ENCODE measurements around the gene NR6A1. TPM values are rescaled to one million over a fixed set of nuclear protein-coding genes. Genes with fewer than 3 reads are reported as not detected.
A peak's percentile ranks its signal among the peaks of the same experiment; 100 is the strongest.

NR6A1 gene
- total RNA-seq, 4 donors from 2014 or later: 1.7 to 8.4 (median 5.5) TPM

- Histone ChIP-seq H3K4me1 (no peaks in the 10 kb centered on the region), H3K27me3 (no peaks in the 10 kb centered on the region), H3K9me3 (no peaks in the 10 kb centered on the region), H3K4me3 (no peak overlapping the region), H3K36me3 (peaks cover 0 to 7% (median 0%) of the 10 kb centered on the region in 3 donors), H3K27ac (no peak overlapping the region)
- DNase-seq (ENCODE audit: low spot score in 2 of 2): no peak
- 97 to 100% methylated on average over 2 of the region's 2 CpGs for WGBS, 2 donors
- TF ChIP-seq EP300 (IDR thresholded peaks at IDR 0.05) (no peak), POLR2A (IDR thresholded peaks at IDR 0.05) (no peak), CTCF (IDR thresholded peaks at IDR 0.05) (no peak)
Measured at GRCh38 chr9:124544535-124544934, 226.6 kb downstream of the NR6A1 start.

GRCh38 chr9:124541824-124542223, 229.3 kb downstream of the NR6A1 start:
- no peak for DNase-seq (ENCODE audit: low spot score in 2 of 2)
- no peak overlapping the region for H3K4me3 ChIP-seq
- no peak overlapping the region for H3K27ac ChIP-seq
- TF ChIP-seq CTCF (IDR thresholded peaks at IDR 0.05) (no peak), EP300 (IDR thresholded peaks at IDR 0.05) (no peak), POLR2A (IDR thresholded peaks at IDR 0.05) (no peak)
- no peaks in the 10 kb centered on the region for H3K9me3 ChIP-seq
- H3K4me1 ChIP-seq: peaks cover 0 to 1% (median 0%) of the 10 kb centered on the region in 4 donors
- H3K27me3 ChIP-seq: no peaks in the 10 kb centered on the region
- peaks cover 0 to 18% (median 0%) of the 10 kb centered on the region in 3 donors for H3K36me3 ChIP-seq

DNA sequence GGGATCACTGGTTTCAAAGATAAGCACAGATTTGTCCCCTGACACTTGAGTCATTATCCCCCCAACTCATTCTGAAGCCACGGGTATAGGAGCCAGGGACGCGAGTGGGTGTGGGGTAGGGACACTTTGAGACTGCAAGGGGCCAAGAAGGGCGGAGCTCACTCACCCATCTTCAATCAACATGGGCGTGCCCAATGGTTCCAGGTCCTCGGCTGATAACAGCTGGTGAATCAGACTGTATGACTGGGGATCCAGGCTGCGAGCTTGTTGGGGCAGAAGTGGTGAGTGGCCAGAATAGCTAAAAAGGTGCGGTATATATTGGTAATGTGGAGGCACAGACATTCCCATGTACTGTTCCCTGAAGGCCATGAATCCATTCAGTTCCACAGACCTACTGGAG, 233.2 kb downstream of the NR6A1 start:
- TF ChIP-seq EP300 (IDR thresholded peaks at IDR 0.05): no peak
- no peak for TF ChIP-seq CTCF (IDR thresholded peaks at IDR 0.05)
- no peak for TF ChIP-seq POLR2A (IDR thresholded peaks at IDR 0.05)
- H3K27ac ChIP-seq: no peak overlapping the region
- 88 to 94% methylated on average over 8 of the region's 8 CpGs for WGBS, 2 donors
- DNase-seq (ENCODE audit: low spot score in 2 of 2): no peak
- no peaks in the 10 kb centered on the region for H3K9me3 ChIP-seq
- peaks cover 0 to 6% (median 0%) of the 10 kb centered on the region in 4 donors for H3K4me1 ChIP-seq
- H3K36me3 ChIP-seq: peaks cover 0 to 28% (median 0%) of the 10 kb centered on the region in 3 donors
- H3K4me3 ChIP-seq: no peak overlapping the region
- no peaks in the 10 kb centered on the region for H3K27me3 ChIP-seq

DNA sequence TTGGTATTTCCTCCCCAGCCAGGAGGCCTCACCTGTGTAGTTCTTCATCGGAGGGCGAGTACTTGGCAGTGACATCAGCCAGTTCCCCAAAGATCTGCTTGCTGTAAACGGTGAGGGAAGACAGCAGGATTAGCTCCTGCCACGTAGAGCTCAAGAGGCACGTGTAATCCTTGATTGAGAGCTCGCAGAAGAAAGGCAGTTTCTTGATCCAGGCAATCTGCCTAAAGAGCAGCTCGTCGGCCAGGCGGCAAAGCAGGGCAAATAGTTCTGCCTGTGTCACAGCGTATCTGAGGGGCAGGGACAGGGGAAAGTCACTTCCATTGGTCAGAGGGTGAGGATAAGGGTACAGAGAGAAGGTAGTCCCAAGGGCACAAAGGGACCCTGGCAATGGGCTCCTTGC, 235.3 kb downstream of the NR6A1 start:
- Histone ChIP-seq H3K4me3 (no peak overlapping the region), H3K9me3 (no peaks in the 10 kb centered on the region), H3K36me3 (peaks cover 0 to 25% (median 0%) of the 10 kb centered on the region in 3 donors), H3K27ac (no peak overlapping the region), H3K4me1 (peaks cover 0 to 6% (median 0%) of the 10 kb centered on the region in 4 donors), H3K27me3 (no peaks in the 10 kb centered on the region)
- TF ChIP-seq POLR2A (IDR thresholded peaks at IDR 0.05) (no peak), CTCF (IDR thresholded peaks at IDR 0.05) (no peak), EP300 (IDR thresholded peaks at IDR 0.05) (no peak)
- DNase-seq (ENCODE audit: low spot score in 2 of 2): no peak
- WGBS, 2 donors: 92 to 93% methylated on average over 10 of the region's 10 CpGs

GRCh38 chr9:124532897-124533296, 238.2 kb downstream of the NR6A1 start:
- no peak for TF ChIP-seq POLR2A (IDR thresholded peaks at IDR 0.05)
- H3K9me3 ChIP-seq: no peaks in the 10 kb centered on the region
- peaks cover 0 to 17% (median 0%) of the 10 kb centered on the region in 3 donors for H3K36me3 ChIP-seq
- H3K4me3 ChIP-seq: no peak overlapping the region
- peaks cover 0 to 10% (median 0%) of the 10 kb centered on the region in 4 donors for H3K4me1 ChIP-seq
- no peak overlapping the region for H3K27ac ChIP-seq
- no peak for DNase-seq (ENCODE audit: low spot score in 2 of 2)
- no peaks in the 10 kb centered on the region for H3K27me3 ChIP-seq
- WGBS, 2 donors: 81 to 82% methylated on average over 2 of the region's 2 CpGs

DNA sequence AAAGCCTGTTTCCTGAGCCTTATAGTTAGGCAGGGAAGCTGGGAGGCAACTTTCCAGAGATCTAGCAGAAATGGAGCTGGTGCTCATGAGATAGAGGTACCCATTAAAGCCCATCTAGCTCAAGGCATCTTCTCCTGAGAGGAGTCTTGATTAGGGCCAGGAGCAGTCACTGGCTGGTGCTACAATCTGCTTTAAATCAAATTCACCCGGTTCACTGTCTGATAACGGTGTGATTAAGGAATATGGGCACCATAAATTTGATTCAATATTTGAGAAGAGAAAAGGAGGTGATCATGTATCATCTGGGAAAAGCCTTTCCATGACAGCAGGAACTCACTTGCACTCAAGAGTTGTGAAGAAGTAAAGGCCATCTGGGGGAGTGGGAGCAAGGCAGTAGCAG, 240.0 kb downstream of the NR6A1 start:
- WGBS, 2 donors: 89 to 98% methylated on average over 2 of the region's 2 CpGs
- peak overlapping the region in 2 of 4 donors; percentile 1 to 7 for H3K27ac ChIP-seq
- H3K27me3 ChIP-seq: no peaks in the 10 kb centered on the region
- H3K4me3 ChIP-seq: no peak overlapping the region
- DNase-seq (ENCODE audit: low spot score in 2 of 2): no peak
- peaks cover 0 to 4% (median 0%) of the 10 kb centered on the region in 4 donors for H3K4me1 ChIP-seq
- TF ChIP-seq POLR2A (IDR thresholded peaks at IDR 0.05) (no peak), EP300 (IDR thresholded peaks at IDR 0.05) (no peak), CTCF (IDR thresholded peaks at IDR 0.05) (no peak)
- H3K36me3 ChIP-seq: peaks cover 0 to 25% (median 0%) of the 10 kb centered on the region in 3 donors
- no peaks in the 10 kb centered on the region for H3K9me3 ChIP-seq
